HepG2 (cell line): ENCODE results near the gene TIMM10. TPM values are rescaled to one million over a fixed set of nuclear protein-coding genes. Genes with fewer than 3 reads are reported as not detected.

Experiments used
- FOXA1 ChIP-seq, 2 experiments: fragments of 450-650 bp in 1 of 2; sonication (generic) in 1 of 2; formaldehyde crosslinking in 1 of 2; IDR thresholded peaks; 2 replicates each; pipeline versions ENCODE4 v1.4.0 to v1.6.1; 2016 to 2020; ENCODE audit warnings: missing genetic modification reagents in 1 of 2
- HMG20A ChIP-seq: IDR thresholded peaks from 2 replicates; pipeline ENCODE4 v1.6.1; 2016; ENCODE audit warnings: borderline replicate concordance
- HMG20B ChIP-seq: conservative IDR thresholded peaks from 2 replicates; pipeline ENCODE4 v1.6.1; 2016; ENCODE audit warnings: missing genetic modification reagents, missing compliant biosample characterization
- HNRNPL ChIP-seq: fragments of 200-400 bp; formaldehyde crosslinking; IDR thresholded peaks from 2 replicates; pipeline ENCODE4 v1.6.1; 2017; ENCODE audit warnings: mild to moderate bottlenecking, low read depth, low read length
- HOXA3 ChIP-seq: sonication (generic); formaldehyde crosslinking; IDR thresholded peaks from 2 replicates; pipeline ENCODE4 v1.5.0; 2020; ENCODE audit warnings: missing genetic modification reagents
- NAIF1 ChIP-seq: sonication (generic); formaldehyde crosslinking; IDR thresholded peaks from 2 replicates; pipeline ENCODE4 v1.5.0; 2020; ENCODE audit warnings: mild to moderate bottlenecking, missing genetic modification reagents, borderline replicate concordance
- NFKBIZ ChIP-seq: IDR thresholded peaks from 2 replicates; pipeline ENCODE4 v1.6.1; 2018; ENCODE audit warnings: missing genetic modification reagents, missing compliant biosample characterization
- POGZ ChIP-seq: sonication (generic); formaldehyde crosslinking; IDR thresholded peaks from 2 replicates; pipeline ENCODE4 v1.4.0; 2020; ENCODE audit warnings: mild to moderate bottlenecking, missing genetic modification reagents
- RFXANK ChIP-seq: IDR thresholded peaks from 2 replicates; pipeline ENCODE4 v1.6.1; 2016
- RXRB ChIP-seq: IDR thresholded peaks from 2 replicates; pipeline ENCODE4 v1.6.1; 2016; ENCODE audit warnings: borderline replicate concordance, missing genetic modification reagents, missing compliant biosample characterization
- SPEN ChIP-seq: sonication (generic); formaldehyde crosslinking; IDR thresholded peaks from 2 replicates; pipeline ENCODE4 v1.5.1; 2020; ENCODE audit warnings: low read depth, mild to moderate bottlenecking, missing genetic modification reagents
- YY1 ChIP-seq: IDR thresholded peaks from 2 replicates; pipeline ENCODE4 v1.6.1; 2011; ENCODE audit warnings: low read length, low read depth, moderate library complexity, mild to moderate bottlenecking; ENCODE audit not compliant: insufficient read depth, insufficient replicate concordance
- ZBTB7A ChIP-seq: sonication (generic); formaldehyde crosslinking; IDR thresholded peaks from 2 replicates; pipeline ENCODE4 v1.8.0; 2022; ENCODE audit warnings: mild to moderate bottlenecking, missing genetic modification reagents
- ZNF431 ChIP-seq: sonication (generic); formaldehyde crosslinking; IDR thresholded peaks from 2 replicates; pipeline ENCODE4 v1.9.0; 2022; ENCODE audit warnings: missing genetic modification reagents, low read depth, mild to moderate bottlenecking, borderline replicate concordance
- ZNF674 ChIP-seq: sonication (generic); formaldehyde crosslinking; IDR thresholded peaks from 2 replicates; pipeline ENCODE4 v1.5.0; 2020; ENCODE audit warnings: low read depth, mild to moderate bottlenecking, missing genetic modification reagents
- ZNF891 ChIP-seq: sonication (generic); formaldehyde crosslinking; IDR thresholded peaks from 2 replicates; pipeline ENCODE4 v1.5.0; 2020; ENCODE audit warnings: mild to moderate bottlenecking, missing genetic modification reagents
- polyA plus RNA-seq, 8 experiments: library from polyadenylated mRNA; depleted of rRNA in 3 of 8; stranded (reverse) in 7 of 8; unstranded in 1 of 8; fragments of >200 nt; fragmentation: Illumina TruSeq in 4 of 8; extraction: Trizol in 4 of 8; gene quantifications; 2 replicates each; pipeline versions ENCODE4 v1.2.1 to v1.2.3, GENCODE V29; 2011 to 2016; ENCODE audit warnings: low read depth in 4 of 8, missing spikeins in 1 of 8, mixed read lengths in 1 of 8; ENCODE audit not compliant: insufficient read depth in 1 of 8
- total RNA-seq, 5 experiments: library from RNA; depleted of rRNA; stranded (reverse); fragments of >200 nt; fragmentation: Illumina TruSeq; extraction: Trizol; gene quantifications; 2 replicates each; pipeline ENCODE4 v1.2.3, GENCODE V29; 2016; ENCODE audit warnings: low read depth in 1 of 5
- TF ChIP-seq, protein P1 (sequence below): sonication (generic); formaldehyde crosslinking; IDR thresholded peaks from 2 replicates; pipeline ENCODE4 v1.4.0; 2020; ENCODE audit warnings: missing genetic modification reagents, borderline replicate concordance
- TF ChIP-seq, protein P2 (sequence below): IDR thresholded peaks from 2 replicates; pipeline ENCODE4 v1.6.1; 2016; ENCODE audit warnings: missing compliant biosample characterization, missing genetic modification reagents, borderline replicate concordance
- TF ChIP-seq, protein P3 (sequence below): sonication (generic); formaldehyde crosslinking; conservative IDR thresholded peaks from 2 replicates; pipeline ENCODE4 v1.4.0; 2020; ENCODE audit warnings: missing genetic modification reagents
- TF ChIP-seq, protein P4 (sequence below): sonication (generic); formaldehyde crosslinking; IDR thresholded peaks from 2 replicates; pipeline ENCODE4 v1.4.0; 2020; ENCODE audit warnings: missing genetic modification reagents

The TIMM10 gene
- total and polyA plus RNA-seq, 2 of the 13 experiments (the other 11 are each of a cell fraction or from before 2014, with no cell fraction given) = 67.8 to 82.2 TPM

DNA sequence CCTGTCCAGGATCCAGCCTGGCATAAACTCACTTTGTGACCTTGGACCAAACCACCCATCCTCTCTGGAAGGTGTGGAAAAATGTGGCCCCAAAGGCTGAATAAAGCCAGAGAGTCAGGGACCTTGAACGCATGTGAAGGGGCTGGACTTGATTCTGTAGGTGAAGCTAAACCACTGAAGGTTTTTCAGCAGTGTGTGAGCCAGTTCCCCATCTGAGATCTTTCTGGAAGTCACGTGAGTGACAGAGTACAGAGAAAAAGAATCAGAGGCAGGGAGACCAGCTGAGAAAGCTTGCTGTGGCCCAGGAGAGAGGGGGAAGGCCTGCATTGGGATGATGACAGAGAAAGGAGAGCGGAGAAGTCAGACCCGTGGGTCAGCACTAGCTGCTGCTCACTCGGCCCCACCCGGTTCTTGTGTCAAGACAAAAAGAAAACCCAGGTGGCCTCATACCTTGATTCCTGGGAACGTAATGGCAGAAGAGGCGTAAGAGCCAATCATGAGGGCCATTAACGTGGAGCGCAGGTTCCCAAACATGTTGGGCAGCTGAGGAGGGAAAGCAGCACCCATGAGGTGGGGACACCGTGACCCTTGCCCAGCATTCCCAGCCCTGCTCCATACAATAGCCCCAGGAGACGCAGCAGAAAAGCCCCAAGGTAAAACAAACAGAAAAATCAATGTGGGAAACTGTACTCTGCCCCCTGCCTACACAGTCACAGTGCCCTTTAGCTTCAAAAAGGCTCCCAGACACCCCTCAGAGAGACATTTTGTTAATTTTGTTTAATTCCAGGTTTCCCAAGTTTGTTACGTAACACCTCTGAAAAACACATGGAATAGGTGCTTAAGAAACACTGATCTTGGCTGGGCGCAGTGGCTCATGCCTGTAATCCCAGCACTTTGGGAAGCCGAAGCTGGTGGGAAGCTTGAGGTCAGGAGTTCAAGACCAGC, 33.0 kb downstream of the TIMM10 start (continued):
- TF ChIP-seq SPEN (peak; percentile 89; the same call in 1 of the 2 replicates), NFKBIZ (CRISPR knock-in tag) (peak; percentile 42; the same call in 1 of the 2 replicates), RXRB (CRISPR knock-in tag) (peak; percentile 98), ZNF431 (CRISPR knock-in tag) (peak; percentile 75; the same call in 1 of the 2 replicates), HNRNPL (no peak), HOXA3 (CRISPR knock-in tag) (peak; percentile 60; the same call in 1 of the 2 replicates), HMG20B (CRISPR knock-in tag) (0 out of 2 replicates have a peak, but pooled peaks have one; percentile 58), YY1 (peak; percentile 47), HMG20A (CRISPR knock-in tag) (peak; percentile 54; the same call in 1 of the 2 replicates), RFXANK (CRISPR knock-in tag) (no peak), FOXA1 (IDR thresholded peaks at IDR 0.05) (no peak), FOXA1 (CRISPR knock-in tag; IDR thresholded peaks at IDR 0.05) (peak; percentile 54), POGZ (CRISPR knock-in tag) (peak; percentile 27; the same call in 1 of the 2 replicates), ZBTB7A (CRISPR knock-in tag) (peak; percentile 77; the same call in 1 of the 2 replicates), NAIF1 (CRISPR knock-in tag) (0 out of 2 replicates have a peak, but pooled peaks have one; percentile 39), ZNF674 (CRISPR knock-in tag) (no peak), ZNF891 (CRISPR knock-in tag) (no peak; the same call in 1 of the 2 replicates)
- TF ChIP-seq, protein P1, sequence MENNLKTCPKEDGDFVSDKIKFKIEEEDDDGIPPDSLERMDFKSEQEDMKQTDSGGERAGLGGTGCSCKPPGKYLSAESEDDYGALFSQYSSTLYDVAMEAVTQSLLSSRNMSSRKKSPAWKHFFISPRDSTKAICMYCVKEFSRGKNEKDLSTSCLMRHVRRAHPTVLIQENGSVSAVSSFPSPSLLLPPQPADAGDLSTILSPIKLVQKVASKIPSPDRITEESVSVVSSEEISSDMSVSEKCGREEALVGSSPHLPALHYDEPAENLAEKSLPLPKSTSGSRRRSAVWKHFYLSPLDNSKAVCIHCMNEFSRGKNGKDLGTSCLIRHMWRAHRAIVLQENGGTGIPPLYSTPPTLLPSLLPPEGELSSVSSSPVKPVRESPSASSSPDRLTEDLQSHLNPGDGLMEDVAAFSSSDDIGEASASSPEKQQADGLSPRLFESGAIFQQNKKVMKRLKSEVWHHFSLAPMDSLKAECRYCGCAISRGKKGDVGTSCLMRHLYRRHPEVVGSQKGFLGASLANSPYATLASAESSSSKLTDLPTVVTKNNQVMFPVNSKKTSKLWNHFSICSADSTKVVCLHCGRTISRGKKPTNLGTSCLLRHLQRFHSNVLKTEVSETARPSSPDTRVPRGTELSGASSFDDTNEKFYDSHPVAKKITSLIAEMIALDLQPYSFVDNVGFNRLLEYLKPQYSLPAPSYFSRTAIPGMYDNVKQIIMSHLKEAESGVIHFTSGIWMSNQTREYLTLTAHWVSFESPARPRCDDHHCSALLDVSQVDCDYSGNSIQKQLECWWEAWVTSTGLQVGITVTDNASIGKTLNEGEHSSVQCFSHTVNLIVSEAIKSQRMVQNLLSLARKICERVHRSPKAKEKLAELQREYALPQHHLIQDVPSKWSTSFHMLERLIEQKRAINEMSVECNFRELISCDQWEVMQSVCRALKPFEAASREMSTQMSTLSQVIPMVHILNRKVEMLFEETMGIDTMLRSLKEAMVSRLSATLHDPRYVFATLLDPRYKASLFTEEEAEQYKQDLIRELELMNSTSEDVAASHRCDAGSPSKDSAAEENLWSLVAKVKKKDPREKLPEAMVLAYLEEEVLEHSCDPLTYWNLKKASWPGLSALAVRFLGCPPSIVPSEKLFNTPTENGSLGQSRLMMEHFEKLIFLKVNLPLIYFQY = no peak
- TF ChIP-seq, protein P2, sequence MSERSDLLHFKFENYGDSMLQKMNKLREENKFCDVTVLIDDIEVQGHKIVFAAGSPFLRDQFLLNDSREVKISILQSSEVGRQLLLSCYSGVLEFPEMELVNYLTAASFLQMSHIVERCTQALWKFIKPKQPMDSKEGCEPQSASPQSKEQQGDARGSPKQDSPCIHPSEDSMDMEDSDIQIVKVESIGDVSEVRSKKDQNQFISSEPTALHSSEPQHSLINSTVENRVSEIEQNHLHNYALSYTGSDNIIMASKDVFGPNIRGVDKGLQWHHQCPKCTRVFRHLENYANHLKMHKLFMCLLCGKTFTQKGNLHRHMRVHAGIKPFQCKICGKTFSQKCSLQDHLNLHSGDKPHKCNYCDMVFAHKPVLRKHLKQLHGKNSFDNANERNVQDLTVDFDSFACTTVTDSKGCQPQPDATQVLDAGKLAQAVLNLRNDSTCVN (CRISPR knock-in tag) = 0 out of 2 replicates have a peak, but pooled peaks have one; percentile 46
- TF ChIP-seq, protein P3, sequence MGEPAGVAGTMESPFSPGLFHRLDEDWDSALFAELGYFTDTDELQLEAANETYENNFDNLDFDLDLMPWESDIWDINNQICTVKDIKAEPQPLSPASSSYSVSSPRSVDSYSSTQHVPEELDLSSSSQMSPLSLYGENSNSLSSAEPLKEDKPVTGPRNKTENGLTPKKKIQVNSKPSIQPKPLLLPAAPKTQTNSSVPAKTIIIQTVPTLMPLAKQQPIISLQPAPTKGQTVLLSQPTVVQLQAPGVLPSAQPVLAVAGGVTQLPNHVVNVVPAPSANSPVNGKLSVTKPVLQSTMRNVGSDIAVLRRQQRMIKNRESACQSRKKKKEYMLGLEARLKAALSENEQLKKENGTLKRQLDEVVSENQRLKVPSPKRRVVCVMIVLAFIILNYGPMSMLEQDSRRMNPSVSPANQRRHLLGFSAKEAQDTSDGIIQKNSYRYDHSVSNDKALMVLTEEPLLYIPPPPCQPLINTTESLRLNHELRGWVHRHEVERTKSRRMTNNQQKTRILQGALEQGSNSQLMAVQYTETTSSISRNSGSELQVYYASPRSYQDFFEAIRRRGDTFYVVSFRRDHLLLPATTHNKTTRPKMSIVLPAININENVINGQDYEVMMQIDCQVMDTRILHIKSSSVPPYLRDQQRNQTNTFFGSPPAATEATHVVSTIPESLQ (CRISPR knock-in tag) = 0 out of 2 replicates have a peak, but pooled peaks have one; percentile 24
- TF ChIP-seq, protein P4, sequence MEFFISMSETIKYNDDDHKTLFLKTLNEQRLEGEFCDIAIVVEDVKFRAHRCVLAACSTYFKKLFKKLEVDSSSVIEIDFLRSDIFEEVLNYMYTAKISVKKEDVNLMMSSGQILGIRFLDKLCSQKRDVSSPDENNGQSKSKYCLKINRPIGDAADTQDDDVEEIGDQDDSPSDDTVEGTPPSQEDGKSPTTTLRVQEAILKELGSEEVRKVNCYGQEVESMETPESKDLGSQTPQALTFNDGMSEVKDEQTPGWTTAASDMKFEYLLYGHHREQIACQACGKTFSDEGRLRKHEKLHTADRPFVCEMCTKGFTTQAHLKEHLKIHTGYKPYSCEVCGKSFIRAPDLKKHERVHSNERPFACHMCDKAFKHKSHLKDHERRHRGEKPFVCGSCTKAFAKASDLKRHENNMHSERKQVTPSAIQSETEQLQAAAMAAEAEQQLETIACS (CRISPR knock-in tag) = no peak
